ENCODE data around the gene LILRA1.
"Not testable (repeated sequence)": the region's sequence is repeated elsewhere in the genome, so short reads cannot be mapped to it uniquely, and the experiment has no call there.

The LILRA1 gene

DNA sequence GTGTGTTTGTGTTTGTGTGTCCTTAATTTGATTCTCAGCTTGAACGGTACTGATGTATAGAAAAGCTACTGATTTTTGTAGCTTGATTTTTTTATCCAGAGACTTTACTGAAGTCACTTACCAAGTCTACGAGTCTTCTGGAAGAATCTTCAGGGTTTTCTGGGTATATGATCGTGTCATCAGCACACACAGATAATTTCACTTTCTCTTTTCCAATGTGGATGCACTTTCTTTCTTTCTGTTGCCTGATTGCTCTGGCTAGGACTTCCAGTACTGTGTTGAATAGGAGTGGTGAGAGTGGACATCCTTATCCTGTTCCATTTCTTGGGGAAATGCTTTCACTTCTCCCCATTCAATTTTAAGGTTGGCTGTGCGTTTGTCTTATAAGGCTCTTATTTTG lies 29.0 kb downstream of the LILRA1 start:
- no CpG with 5 or more reads among the region's 4 CpGs for WGBS (ENCODE audit: extremely low coverage, insufficient coverage, insufficient read length)
- H3K4me3 ChIP-seq (ENCODE audit: low read depth, low read length): no peak overlapping the region
- H3K4ac ChIP-seq (ENCODE audit: low read depth, low read length): no peak overlapping the region
- no peak overlapping the region for H3K27ac ChIP-seq (ENCODE audit: low read depth, low read length)
- no peak overlapping the region for H3K18ac ChIP-seq (ENCODE audit: low read length)
- H3K79me1 ChIP-seq (ENCODE audit: low read length): no peaks in the 10 kb centered on the region
- no peak overlapping the region for H3K14ac ChIP-seq (ENCODE audit: low read length)
- no peak overlapping the region for H3K23ac ChIP-seq (ENCODE audit: low read length)
- no peak overlapping the region for H2BK12ac ChIP-seq (ENCODE audit: low read length)
- peaks cover 11% of the 10 kb centered on the region for H3K9me3 ChIP-seq (ENCODE audit: insufficient read depth, low read depth, low read length)
- H3K27me3 ChIP-seq (ENCODE audit: insufficient read depth, low read length): no peaks in the 10 kb centered on the region
- no peaks in the 10 kb centered on the region for H3K4me1 ChIP-seq (ENCODE audit: control insufficient read depth in 1 of 2, insufficient read depth in 2 of 2, low read length in 2 of 2)
- H2AFZ ChIP-seq (ENCODE audit: insufficient read depth, low read length, poor library complexity): no peak overlapping the region
- no peak overlapping the region for H2BK120ac ChIP-seq (ENCODE audit: insufficient read depth, low read length, poor library complexity)
- no peak overlapping the region for H4K8ac ChIP-seq (ENCODE audit: low read depth, low read length)
- no peak overlapping the region for H3K9ac ChIP-seq (ENCODE audit: low read length)
- no peak for DNase-seq
- no peak overlapping the region for H3K4me2 ChIP-seq (ENCODE audit: low read length)
- H3K79me2 ChIP-seq (ENCODE audit: control insufficient read depth, insufficient read depth, low read length, poor library complexity): no peaks in the 10 kb centered on the region
- H2AK5ac ChIP-seq (ENCODE audit: low read length): no peak overlapping the region
- H3K36me3 ChIP-seq (ENCODE audit: control insufficient read depth in 1 of 2, insufficient read depth in 2 of 2, low read length in 2 of 2): no peaks in the 10 kb centered on the region
- no peak overlapping the region for H2BK5ac ChIP-seq (ENCODE audit: low read depth, low read length, poor library complexity)
- H4K91ac ChIP-seq (ENCODE audit: low read depth, low read length): no peak overlapping the region
- no peak overlapping the region for H4K12ac ChIP-seq (ENCODE audit: low read depth, low read length)

DNA sequence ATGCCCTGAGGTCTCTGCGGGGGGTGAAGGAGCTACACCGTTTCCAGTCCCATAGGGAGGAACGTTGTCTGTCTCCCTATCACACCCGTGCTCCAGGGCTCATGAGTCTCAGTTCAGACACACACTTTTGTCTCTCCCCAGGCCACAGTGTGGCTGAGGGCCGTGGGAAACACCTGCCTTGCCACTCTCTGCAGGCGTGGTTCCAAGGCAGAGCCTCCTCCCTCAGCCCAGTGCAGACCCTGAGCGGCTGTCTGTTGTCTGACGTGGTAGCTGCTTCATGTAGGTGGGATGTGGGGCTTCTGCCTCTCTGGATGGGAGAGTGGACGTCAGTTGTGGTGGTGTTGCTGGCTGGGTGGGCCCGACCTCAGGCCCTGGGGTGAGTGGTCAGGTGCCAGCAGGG lies 30.8 kb downstream of the LILRA1 start:
- not testable (repeated sequence) for H4K12ac ChIP-seq (ENCODE audit: low read depth, low read length); H3K14ac ChIP-seq (ENCODE audit: low read length); H2AK5ac ChIP-seq (ENCODE audit: low read length); H3K79me2 ChIP-seq (ENCODE audit: control insufficient read depth, insufficient read depth, low read length, poor library complexity); DNase-seq; H3K23ac ChIP-seq (ENCODE audit: low read length); H3K79me1 ChIP-seq (ENCODE audit: low read length); H3K4me3 ChIP-seq (ENCODE audit: low read depth, low read length); H2BK5ac ChIP-seq (ENCODE audit: low read depth, low read length, poor library complexity); H4K8ac ChIP-seq (ENCODE audit: low read depth, low read length); H2AFZ ChIP-seq (ENCODE audit: insufficient read depth, low read length, poor library complexity); H3K27ac ChIP-seq (ENCODE audit: low read depth, low read length); H3K4me1 ChIP-seq (ENCODE audit: control insufficient read depth in 1 of 2, insufficient read depth in 2 of 2, low read length in 2 of 2); H3K4ac ChIP-seq (ENCODE audit: low read depth, low read length); H3K9ac ChIP-seq (ENCODE audit: low read length); H2BK120ac ChIP-seq (ENCODE audit: insufficient read depth, low read length, poor library complexity); H3K4me2 ChIP-seq (ENCODE audit: low read length); H3K18ac ChIP-seq (ENCODE audit: low read length); H2BK12ac ChIP-seq (ENCODE audit: low read length); H3K36me3 ChIP-seq (ENCODE audit: control insufficient read depth in 1 of 2, insufficient read depth in 2 of 2, low read length in 2 of 2); H4K91ac ChIP-seq (ENCODE audit: low read depth, low read length); H3K27me3 ChIP-seq (ENCODE audit: insufficient read depth, low read length)
- H3K9me3 ChIP-seq (ENCODE audit: insufficient read depth, low read depth, low read length): peaks cover 21% of the 10 kb centered on the region
- no CpG with 5 or more reads among the region's 10 CpGs for WGBS (ENCODE audit: extremely low coverage, insufficient coverage, insufficient read length)

DNA sequence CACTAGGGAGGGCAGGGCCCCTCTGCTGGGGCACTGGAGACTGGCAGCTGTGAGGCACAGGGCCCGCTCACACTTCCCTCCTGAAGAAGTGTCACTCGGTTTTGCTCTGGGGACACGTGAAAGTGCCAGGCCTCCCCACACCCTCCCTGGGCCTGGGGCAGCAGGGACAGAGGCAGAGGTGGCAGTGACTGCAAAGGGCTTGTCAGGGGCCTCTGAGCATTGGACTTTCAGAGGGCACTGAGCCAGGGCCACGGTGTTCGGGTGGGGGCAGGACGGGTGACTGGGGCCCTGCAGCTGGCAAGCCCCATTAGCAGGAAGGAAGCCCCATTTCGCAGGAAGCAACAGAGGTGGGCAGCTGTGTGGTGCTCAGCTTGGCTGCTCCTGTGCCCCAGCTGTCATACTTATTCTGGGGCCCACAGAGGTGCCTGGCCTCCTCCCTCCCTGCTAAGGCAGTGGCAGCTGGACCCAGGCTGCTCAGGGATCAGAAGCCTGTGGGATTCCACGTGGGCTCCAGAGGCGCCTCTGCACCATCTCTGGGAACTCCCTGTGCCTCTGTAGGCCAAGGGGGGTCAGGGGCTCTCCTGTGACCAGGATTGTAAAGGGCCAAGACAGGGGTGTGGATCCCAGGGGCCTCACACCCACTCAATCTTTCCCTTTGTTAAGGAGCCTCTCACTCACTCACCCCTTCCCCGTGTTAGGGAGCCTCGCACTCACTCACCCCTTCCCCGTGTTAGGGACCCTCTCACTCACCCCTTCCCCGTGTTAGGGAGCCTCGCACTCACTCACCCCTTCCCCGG lies 31.7 kb downstream of the LILRA1 start:
- not testable (repeated sequence) for H3K9ac ChIP-seq (ENCODE audit: low read length); H2AFZ ChIP-seq (ENCODE audit: insufficient read depth, low read length, poor library complexity)

DNA sequence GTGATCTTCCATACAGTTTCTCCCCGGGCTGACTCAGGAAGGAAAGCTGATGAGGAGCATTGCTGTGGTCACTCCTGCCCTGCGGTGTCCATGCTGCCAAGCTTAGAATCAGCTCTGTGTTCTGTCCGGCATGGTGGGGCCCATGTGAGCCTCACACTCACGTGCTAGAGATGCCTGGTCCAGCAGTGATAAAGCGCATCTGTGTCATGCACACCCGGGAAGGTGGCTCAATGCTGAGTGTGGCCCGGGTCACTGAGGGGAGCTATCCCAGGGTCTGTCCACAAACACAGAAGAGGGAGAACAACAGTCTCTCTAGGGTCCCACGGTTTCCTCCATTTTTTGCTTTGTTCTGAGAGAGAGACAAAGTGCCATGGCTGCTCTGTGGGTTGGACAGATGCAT lies 33.3 kb downstream of the LILRA1 start:
- H3K18ac ChIP-seq (ENCODE audit: low read length): no peak overlapping the region
- H3K4ac ChIP-seq (ENCODE audit: low read depth, low read length): no peak overlapping the region
- no peak overlapping the region for H3K27ac ChIP-seq (ENCODE audit: low read depth, low read length)
- H2BK120ac ChIP-seq (ENCODE audit: insufficient read depth, low read length, poor library complexity): no peak overlapping the region
- no peaks in the 10 kb centered on the region for H3K4me1 ChIP-seq (ENCODE audit: control insufficient read depth in 1 of 2, insufficient read depth in 2 of 2, low read length in 2 of 2)
- no peaks in the 10 kb centered on the region for H3K79me2 ChIP-seq (ENCODE audit: control insufficient read depth, insufficient read depth, low read length, poor library complexity)
- no peak overlapping the region for H2AK5ac ChIP-seq (ENCODE audit: low read length)
- H3K79me1 ChIP-seq (ENCODE audit: low read length): no peaks in the 10 kb centered on the region
- no peak overlapping the region for H4K8ac ChIP-seq (ENCODE audit: low read depth, low read length)
- no peak overlapping the region for H2AFZ ChIP-seq (ENCODE audit: insufficient read depth, low read length, poor library complexity)
- no peak overlapping the region for H2BK12ac ChIP-seq (ENCODE audit: low read length)
- peaks cover 1% of the 10 kb centered on the region for H3K27me3 ChIP-seq (ENCODE audit: insufficient read depth, low read length)
- H3K9ac ChIP-seq (ENCODE audit: low read length): no peak overlapping the region
- H3K4me3 ChIP-seq (ENCODE audit: low read depth, low read length): no peak overlapping the region
- H3K36me3 ChIP-seq (ENCODE audit: control insufficient read depth in 1 of 2, insufficient read depth in 2 of 2, low read length in 2 of 2): no peaks in the 10 kb centered on the region
- WGBS (ENCODE audit: extremely low coverage, insufficient coverage, insufficient read length): no CpG with 5 or more reads among the region's 8 CpGs
- no peak overlapping the region for H3K23ac ChIP-seq (ENCODE audit: low read length)
- H2BK5ac ChIP-seq (ENCODE audit: low read depth, low read length, poor library complexity): no peak overlapping the region
- no peak for DNase-seq
- no peak overlapping the region for H4K91ac ChIP-seq (ENCODE audit: low read depth, low read length)
- no peak overlapping the region for H3K4me2 ChIP-seq (ENCODE audit: low read length)
- no peak overlapping the region for H3K14ac ChIP-seq (ENCODE audit: low read length)
- peaks cover 41% of the 10 kb centered on the region for H3K9me3 ChIP-seq (ENCODE audit: insufficient read depth, low read depth, low read length)
- no peak overlapping the region for H4K12ac ChIP-seq (ENCODE audit: low read depth, low read length)

More for the DNA sequence above, 31.7 kb downstream of the LILRA1 start:
- not testable (repeated sequence) for H3K4me3 ChIP-seq (ENCODE audit: low read depth, low read length); H3K36me3 ChIP-seq (ENCODE audit: control insufficient read depth in 1 of 2, insufficient read depth in 2 of 2, low read length in 2 of 2); DNase-seq; H2BK120ac ChIP-seq (ENCODE audit: insufficient read depth, low read length, poor library complexity); H3K79me2 ChIP-seq (ENCODE audit: control insufficient read depth, insufficient read depth, low read length, poor library complexity); H4K8ac ChIP-seq (ENCODE audit: low read depth, low read length); H2AK5ac ChIP-seq (ENCODE audit: low read length); H3K27me3 ChIP-seq (ENCODE audit: insufficient read depth, low read length); H4K12ac ChIP-seq (ENCODE audit: low read depth, low read length); H3K27ac ChIP-seq (ENCODE audit: low read depth, low read length); H3K79me1 ChIP-seq (ENCODE audit: low read length); H3K4ac ChIP-seq (ENCODE audit: low read depth, low read length); H3K23ac ChIP-seq (ENCODE audit: low read length); H3K18ac ChIP-seq (ENCODE audit: low read length); H2BK12ac ChIP-seq (ENCODE audit: low read length); H3K4me1 ChIP-seq (ENCODE audit: control insufficient read depth in 1 of 2, insufficient read depth in 2 of 2, low read length in 2 of 2); H2BK5ac ChIP-seq (ENCODE audit: low read depth, low read length, poor library complexity); H3K14ac ChIP-seq (ENCODE audit: low read length); H4K91ac ChIP-seq (ENCODE audit: low read depth, low read length); H3K4me2 ChIP-seq (ENCODE audit: low read length)
- H3K9me3 ChIP-seq (ENCODE audit: insufficient read depth, low read depth, low read length): peaks cover 27% of the 10 kb centered on the region
- no CpG with 5 or more reads among the region's 15 CpGs for WGBS (ENCODE audit: extremely low coverage, insufficient coverage, insufficient read length)

Measured in trophoblast cell (in vitro differentiated cells and primary cell).